Neutrophil (primary cell): ENCODE measurements around the gene ADAMTSL1.

Source experiments
- H3K27ac ChIP-seq: fragments of 200-600 bp; sonication (generic); 2 replicates; pipeline ENCODE4 v1.5.1; 2016; ENCODE audit warnings: mild to moderate bottlenecking, moderate library complexity
- H3K27me3 ChIP-seq: fragments of 200-600 bp; sonication (generic); 2 replicates; pipeline ENCODE4 v1.6.0; 2016; ENCODE audit warnings: mild to moderate bottlenecking
- H3K36me3 ChIP-seq: fragments of 200-600 bp; sonication (generic); 2 replicates; pipeline ENCODE4 v1.5.1; 2017
- H3K4me1 ChIP-seq, 2 experiments: fragments of 200-600 bp in 1 of 2; sonication (generic) in 1 of 2; 1 replicate in 1 of 2; 2 replicates in 1 of 2; pipeline versions ENCODE4 v1.5.1 to v1.6.1; 2013 to 2016; ENCODE audit warnings: low read depth in 1 of 2, low read length in 1 of 2, mild to moderate bottlenecking in 1 of 2, moderate library complexity in 1 of 2; ENCODE audit not compliant: control insufficient read depth in 1 of 2, insufficient read depth in 1 of 2
- H3K4me3 ChIP-seq, 2 experiments: fragments of 200-600 bp in 1 of 2; sonication (generic) in 1 of 2; 1 replicate in 1 of 2; 2 replicates in 1 of 2; pipeline ENCODE4 v1.5.1; 2013 to 2016; ENCODE audit warnings: low read depth in 1 of 2, low read length in 1 of 2, mild to moderate bottlenecking in 1 of 2, moderate library complexity in 1 of 2
- H3K9me3 ChIP-seq: fragments of 200-600 bp; sonication (generic); 2 replicates; pipeline ENCODE4 v1.5.1; 2016
- TF ChIP-seq, protein P1 (sequence below): fragments of 200-600 bp; sonication (generic); IDR thresholded peaks from 2 replicates; pipeline ENCODE4 v1.5.1; 2016; ENCODE audit warnings: antibody characterized with exemption

Gene ADAMTSL1

DNA sequence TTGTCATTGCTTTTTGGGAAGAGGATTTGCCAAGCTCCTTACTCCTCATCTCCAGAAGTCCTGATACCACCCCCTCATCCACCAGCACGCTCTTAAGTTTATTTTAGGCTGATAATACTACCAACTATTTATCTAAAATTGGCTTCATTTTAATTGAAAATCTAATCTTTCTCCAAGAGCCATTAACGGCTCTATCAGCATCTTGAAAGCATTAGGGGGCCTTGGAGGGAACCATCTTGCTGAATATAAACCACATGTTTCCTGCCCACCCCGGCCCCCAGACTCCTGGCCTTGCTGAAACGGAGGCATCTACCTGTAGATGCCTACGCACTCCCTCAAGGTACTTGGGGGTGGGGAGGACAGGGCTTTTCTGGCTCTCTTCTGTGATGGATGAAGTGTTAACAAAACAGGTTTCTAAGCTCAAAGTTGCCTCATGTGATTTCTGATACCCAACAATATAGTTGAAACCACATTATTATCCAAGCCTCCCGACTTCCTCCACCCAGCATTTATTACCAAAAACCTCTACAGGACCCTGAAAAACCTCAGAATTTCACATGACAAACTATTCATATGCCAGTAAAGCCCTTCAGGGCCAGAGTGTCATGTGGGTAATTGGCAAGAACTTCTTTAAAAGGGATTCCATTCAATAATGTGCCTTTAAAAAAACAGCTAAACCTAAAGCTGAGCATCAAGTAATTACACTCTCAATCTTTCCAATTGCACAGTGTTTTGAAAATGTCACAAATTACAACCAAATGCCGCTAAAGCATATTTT, 462.3 kb downstream of the ADAMTSL1 start:
- H3K27ac ChIP-seq = no peak overlapping the region
- H3K4me3 ChIP-seq = no peak overlapping the region
- H3K4me1 ChIP-seq = no peaks in the 10 kb centered on the region
- H3K9me3 ChIP-seq = no peaks in the 10 kb centered on the region
- no peaks in the 10 kb centered on the region for H3K36me3 ChIP-seq
- H3K27me3 ChIP-seq = no peaks in the 10 kb centered on the region
- TF ChIP-seq, protein P1, sequence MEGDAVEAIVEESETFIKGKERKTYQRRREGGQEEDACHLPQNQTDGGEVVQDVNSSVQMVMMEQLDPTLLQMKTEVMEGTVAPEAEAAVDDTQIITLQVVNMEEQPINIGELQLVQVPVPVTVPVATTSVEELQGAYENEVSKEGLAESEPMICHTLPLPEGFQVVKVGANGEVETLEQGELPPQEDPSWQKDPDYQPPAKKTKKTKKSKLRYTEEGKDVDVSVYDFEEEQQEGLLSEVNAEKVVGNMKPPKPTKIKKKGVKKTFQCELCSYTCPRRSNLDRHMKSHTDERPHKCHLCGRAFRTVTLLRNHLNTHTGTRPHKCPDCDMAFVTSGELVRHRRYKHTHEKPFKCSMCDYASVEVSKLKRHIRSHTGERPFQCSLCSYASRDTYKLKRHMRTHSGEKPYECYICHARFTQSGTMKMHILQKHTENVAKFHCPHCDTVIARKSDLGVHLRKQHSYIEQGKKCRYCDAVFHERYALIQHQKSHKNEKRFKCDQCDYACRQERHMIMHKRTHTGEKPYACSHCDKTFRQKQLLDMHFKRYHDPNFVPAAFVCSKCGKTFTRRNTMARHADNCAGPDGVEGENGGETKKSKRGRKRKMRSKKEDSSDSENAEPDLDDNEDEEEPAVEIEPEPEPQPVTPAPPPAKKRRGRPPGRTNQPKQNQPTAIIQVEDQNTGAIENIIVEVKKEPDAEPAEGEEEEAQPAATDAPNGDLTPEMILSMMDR = no peak

DNA sequence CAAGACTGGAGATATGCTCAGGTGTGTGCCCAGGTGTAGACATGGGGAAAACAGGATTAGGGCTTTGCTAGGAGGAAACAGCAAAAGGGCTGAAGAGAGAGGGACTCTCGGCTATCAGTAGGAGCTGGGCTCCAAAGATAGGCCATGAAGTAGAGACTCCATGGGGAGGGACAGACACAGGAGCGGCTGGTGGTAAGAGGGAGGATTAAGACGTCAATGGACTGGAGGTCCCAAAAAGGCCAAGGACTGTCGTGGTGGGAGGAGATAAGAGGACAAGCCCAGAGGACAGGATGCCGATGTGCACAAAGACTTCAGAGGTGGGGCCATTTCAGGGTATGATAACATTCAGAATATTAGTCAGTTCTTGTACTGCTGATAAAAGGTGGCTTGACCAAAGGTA, 466.0 kb downstream of the ADAMTSL1 start:
- Histone ChIP-seq H3K9me3 (no peaks in the 10 kb centered on the region), H3K27me3 (no peaks in the 10 kb centered on the region)
- TF ChIP-seq, protein P1 = no peak

DNA sequence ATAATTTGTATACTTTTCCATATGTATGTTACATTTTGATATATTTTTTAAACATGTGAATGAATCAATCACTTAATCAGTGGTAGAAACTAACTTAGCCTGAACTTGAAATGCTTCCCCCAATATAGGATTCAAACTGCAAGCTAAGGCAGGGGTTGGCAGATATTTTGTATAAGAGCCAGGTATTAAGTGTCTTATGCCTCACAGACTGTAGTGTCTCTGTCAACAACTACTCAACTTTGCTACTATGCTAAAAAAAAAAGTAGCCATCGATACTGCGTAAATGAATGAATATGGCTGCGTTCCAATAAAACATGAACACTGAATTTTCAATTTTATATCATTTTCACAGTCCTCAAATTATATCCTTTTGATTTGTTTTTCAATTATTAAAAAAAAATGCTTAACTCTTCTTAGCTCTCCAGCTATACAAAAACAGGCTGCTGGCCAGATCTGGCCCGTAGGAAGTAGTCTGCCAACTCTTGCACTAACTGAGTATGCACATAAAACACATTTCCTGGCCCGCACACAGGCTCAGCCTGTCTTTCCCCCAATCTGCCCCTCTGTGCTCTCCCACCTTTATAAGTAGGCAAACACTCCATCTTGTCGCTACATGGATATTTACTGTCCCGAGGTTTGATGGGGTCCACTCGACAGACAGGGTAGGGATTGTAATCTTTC, 467.2 kb downstream of the ADAMTSL1 start:
- H3K27ac ChIP-seq = no peak overlapping the region
- TF ChIP-seq, protein P1 = no peak
- no peak overlapping the region for H3K4me3 ChIP-seq
- H3K9me3 ChIP-seq = no peaks in the 10 kb centered on the region
- H3K4me1 ChIP-seq = no peaks in the 10 kb centered on the region
- H3K36me3 ChIP-seq = no peaks in the 10 kb centered on the region
- no peaks in the 10 kb centered on the region for H3K27me3 ChIP-seq

More for the DNA sequence above, 466.0 kb downstream of the ADAMTSL1 start:
- Histone ChIP-seq H3K4me1 (no peaks in the 10 kb centered on the region), H3K4me3 (no peak overlapping the region), H3K36me3 (no peaks in the 10 kb centered on the region), H3K27ac (no peak overlapping the region)

- Histone ChIP-seq H3K27ac (no peak overlapping the region), H3K4me1 (no peaks in the 10 kb centered on the region), H3K9me3 (no peaks in the 10 kb centered on the region), H3K27me3 (no peaks in the 10 kb centered on the region), H3K36me3 (no peaks in the 10 kb centered on the region), H3K4me3 (no peak overlapping the region)
- TF ChIP-seq, protein P1 = no peak
Measured at GRCh38 chr9:18942801-18943200, 468.8 kb downstream of the ADAMTSL1 start.

DNA sequence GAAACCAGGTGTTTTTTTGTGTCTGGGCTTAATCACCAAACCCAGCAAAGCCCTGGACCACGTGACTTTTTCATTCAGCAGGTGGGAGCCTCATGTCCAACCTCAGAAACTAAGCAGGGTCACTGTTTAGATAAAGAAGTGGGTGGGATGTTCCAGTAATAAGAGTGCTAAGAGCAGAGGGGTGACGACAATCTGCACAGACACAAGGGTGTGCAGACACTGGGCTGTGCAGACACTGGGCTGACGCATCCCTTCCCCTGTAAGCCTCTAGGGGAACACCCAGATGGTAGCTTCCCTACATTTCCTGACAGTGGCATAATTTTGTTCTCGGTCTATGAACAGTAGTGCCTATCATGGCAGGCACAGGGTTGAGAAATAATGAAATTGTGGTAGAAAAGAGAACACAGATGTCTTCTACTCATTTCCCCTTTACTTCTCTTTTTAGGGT, 474.0 kb downstream of the ADAMTSL1 start:
- Histone ChIP-seq H3K4me1 (no peaks in the 10 kb centered on the region), H3K4me3 (no peak overlapping the region)

More for the DNA sequence above, 474.0 kb downstream of the ADAMTSL1 start:
- no peak overlapping the region for H3K27ac ChIP-seq
- H3K27me3 ChIP-seq = no peaks in the 10 kb centered on the region
- H3K9me3 ChIP-seq = no peaks in the 10 kb centered on the region
- TF ChIP-seq, protein P1 = no peak
- no peaks in the 10 kb centered on the region for H3K36me3 ChIP-seq
